NOMO-1 (cell line): ENCODE measurements around the gene PTPA.
A peak's percentile ranks its signal among the peaks of the same experiment; 100 is the strongest.
"Not testable (repeated sequence)": the region's sequence is repeated elsewhere in the genome, so short reads cannot be mapped to it uniquely, and the experiment has no call there.

Source experiments
- DNase-seq, 2 experiments: peaks; one replicate each; lab custom pipeline; 2025; ENCODE audit not compliant: unreplicated experiment in 2 of 2; lab: John Stamatoyannopoulos, UW

The PTPA gene

GRCh38 chr9:129150672-129151211 is 39.5 kb downstream of the PTPA start:
- no peak for DNase-seq

- DNase-seq = no peak
Observed at GRCh38 chr9:129151469-129151868, 40.3 kb downstream of the PTPA start.

GRCh38 chr9:129154866-129155477 is 43.8 kb downstream of the PTPA start:
- DNase-seq = no peak

- DNase-seq = no peak
Observed at GRCh38 chr9:129156163-129156562, 44.9 kb downstream of the PTPA start.

- DNase-seq = no peak
Observed at GRCh38 chr9:129160712-129161533, 49.7 kb downstream of the PTPA start.

GRCh38 chr9:129161534-129161837 is 50.3 kb downstream of the PTPA start:
- no peak for DNase-seq

DNA sequence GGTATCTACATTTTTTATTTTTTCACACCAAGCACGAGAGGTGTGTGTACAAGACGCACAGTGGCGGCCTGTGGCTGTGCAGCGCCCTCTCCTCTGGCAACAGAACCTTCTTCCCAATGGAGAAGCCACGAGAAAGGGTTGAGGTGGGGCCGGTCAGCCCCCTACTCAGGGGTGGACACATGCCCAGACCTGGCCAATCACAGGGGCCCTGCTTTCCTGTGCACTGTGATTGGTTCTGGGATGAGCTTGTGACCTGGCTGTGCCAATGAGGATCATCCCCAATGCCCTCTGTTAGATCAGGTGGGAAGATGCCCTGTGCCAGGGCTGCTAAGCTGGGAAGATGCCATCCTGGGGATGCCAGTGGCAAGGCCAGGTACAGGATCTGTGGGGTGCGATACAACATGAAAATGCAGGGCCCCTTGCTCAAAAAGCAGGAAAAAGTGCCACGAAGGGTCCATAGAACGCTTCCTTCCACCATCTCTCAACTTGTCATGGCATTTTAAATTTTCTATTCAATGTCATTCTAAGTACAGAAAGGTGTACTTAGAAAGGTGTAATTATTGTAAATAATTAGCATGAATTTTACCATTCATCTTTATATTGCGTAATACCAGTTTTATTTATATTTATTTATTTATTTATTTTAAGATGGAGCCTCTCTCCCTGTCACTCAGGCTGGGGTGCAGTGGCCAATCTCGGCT is 51.4 kb downstream of the PTPA start:
- DNase-seq = no peak

DNA sequence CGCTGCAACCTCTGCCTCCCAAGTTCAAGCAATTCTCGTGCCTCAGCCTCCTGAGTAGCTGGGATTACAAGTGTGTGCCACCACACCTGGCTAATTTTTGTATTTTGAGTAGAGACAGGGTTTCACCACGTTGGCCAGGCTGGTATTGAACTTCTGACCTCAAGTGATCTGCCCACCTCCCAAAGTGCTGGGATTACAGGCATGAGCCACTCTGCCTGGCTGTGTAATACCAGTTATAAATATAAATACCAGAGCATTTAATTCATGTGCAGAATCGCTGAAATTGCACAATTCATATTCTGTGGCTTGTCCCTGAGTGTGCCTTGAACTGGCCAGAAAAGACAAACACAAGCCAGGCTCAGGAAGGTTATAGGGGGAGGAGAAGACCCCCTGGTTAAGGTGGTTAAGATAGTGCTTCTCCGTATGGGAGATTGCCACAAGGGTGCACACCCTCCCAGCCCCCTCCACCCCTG is 52.0 kb downstream of the PTPA start:
- not testable (repeated sequence) for DNase-seq

GRCh38 chr9:129163753-129164152 is 52.5 kb downstream of the PTPA start:
- no peak for DNase-seq

DNA sequence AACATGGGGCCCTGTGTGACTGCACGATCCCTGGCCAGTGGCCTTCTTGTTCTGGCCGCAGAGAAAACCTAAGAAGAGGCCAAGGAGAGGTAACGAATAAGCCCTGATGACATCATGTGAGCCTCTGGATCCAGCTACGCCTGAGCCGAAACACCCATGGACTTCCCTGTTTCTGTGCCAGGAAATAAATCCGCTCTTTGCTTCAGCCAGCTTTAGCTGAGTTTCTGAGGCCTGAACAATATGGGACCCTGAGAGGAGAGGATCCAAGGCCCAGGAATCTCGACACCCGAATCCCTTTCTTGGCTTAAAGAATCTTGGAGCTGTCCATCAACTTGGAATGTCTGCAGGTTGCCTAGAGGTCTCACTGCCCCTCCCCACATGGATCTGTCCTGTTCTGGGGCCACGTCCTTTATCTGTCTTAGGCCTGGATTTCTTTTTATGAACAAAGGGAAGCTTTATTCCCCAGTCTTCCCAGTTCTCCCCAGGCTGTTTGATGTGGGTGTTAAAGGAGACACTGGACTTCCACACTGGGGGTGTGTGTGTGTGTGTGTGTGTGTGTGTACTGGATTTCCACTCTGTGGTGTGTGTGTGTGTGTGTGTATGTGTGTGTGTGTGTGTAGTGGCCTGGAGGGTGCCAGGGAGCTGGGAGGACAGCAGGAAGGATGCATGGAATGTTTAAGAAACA is 53.2 kb downstream of the PTPA start:
- DNase-seq = no peak

GRCh38 chr9:129165198-129165597 is 54.0 kb downstream of the PTPA start:
- DNase-seq = no peak

DNA sequence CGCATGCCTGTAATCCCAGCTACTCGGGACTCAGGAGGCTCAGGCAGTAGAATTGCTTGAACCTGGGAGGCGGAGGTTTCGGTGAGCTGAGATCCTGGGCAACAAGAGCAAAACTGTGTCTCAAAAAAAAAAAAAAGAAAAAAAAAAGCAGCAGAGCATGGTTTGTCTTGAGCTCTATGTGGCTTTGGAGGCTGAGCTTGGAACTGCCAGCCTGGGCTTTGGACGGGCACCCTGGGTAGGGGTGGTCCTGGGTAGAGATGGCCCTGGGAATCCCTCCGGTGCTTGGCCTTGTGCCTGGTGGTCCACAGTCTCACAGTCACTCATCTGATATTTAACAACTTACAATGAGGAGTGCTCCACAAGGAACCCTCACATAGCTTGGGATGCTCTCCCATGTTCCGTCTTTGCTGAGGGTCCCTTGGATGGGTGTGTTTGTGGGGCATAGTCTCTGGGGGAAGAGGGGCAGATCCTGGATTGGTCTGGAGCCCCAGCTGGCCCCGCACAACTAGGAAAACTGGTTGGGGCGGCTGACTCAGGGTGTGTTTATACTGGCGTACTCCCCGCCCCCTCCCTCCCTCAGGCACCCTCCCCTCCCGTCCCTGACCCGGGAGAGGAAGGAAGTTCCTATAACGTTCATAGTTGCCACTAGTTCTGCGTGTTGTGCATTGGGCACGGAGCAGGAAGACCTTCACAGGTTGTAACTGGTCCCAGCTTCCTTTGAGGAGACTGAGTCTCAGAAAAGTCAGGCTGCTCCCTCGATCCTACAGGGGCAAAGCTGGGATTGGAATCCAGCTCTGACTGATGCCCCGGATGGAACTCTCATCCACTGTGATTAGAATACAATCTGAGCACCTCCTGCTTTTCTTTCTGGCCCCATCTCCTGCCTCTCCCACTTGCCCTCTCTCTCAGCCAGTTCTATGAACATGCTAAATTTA is 55.7 kb downstream of the PTPA start:
- DNase-seq = peak; percentile 40 to 70

DNA sequence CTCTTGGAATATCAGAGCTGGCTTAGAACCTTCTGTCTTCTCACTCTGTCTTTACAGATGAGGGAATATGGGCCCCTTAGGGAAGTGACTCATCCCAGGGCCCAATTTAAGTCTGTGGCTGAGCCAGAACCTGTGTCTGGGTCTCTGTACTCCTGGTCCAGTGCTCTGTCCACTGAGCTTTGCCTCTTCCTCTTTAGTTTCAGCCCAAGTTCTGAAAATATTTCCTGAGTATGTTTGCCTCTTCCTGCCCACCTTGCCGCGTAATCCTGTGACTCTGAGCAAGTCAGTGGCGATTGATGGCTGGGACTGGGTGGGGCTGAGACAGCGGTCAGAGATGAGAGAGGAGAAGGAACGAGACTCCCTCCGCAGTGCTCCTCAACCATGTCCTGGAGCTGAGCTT is 59.0 kb downstream of the PTPA start:
- peak; percentile 18 to 38 for DNase-seq

DNA sequence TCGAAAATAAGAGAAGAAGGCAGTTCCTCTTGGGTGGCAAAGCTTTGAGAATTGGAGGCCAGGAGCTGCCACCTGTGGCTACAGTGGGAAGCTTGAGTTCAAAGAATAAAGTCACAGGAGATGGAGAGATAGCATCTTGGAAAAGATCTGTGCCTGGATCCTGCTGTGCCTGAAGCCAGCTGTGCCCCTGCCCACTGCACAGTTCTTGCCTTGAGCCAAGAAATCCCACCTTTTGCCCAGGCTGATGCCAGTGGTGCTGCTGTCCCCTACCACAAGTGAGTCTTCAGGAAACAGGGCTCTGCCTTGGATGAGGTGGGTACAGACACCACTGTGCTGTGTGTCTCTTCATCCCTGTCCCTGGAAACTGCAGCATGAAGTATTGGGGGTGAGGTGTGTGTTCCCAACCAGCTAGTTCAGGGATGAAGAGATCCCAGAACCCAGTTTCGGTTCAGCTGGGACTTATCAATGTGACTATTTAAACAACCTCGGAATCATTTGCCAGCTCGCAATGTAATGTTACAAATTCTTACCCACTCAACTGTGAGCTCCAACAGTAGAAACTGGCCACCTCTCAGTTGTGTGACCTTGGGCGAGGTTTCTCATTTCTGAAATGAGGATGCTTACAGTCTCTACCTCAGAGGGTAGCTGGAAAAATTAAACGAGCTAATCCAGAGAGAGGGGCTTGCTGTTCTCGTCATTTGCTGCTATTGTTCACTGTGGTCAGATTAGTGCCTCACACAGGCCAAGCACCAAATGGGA is 61.0 kb downstream of the PTPA start:
- DNase-seq = no peak

DNA sequence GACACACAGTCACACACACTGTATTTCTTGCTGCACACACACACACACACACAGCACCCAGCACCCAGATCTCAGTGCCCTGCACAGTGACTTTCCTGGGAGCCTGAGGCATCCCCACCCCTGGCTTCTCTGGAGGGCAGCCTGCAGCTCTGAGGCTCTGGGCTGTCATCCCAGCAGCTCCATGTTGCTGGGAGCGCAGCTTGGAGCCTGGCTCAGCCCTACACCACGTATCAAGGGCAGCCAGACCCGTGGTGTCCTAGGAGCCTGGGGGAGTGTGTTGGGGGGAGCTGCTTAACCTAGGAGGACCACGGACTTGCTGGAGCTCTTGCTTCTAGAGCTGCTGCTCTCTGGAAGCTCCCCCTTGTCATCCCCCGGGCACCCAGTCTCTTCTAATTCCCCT is 61.6 kb downstream of the PTPA start:
- DNase-seq = no peak

DNA sequence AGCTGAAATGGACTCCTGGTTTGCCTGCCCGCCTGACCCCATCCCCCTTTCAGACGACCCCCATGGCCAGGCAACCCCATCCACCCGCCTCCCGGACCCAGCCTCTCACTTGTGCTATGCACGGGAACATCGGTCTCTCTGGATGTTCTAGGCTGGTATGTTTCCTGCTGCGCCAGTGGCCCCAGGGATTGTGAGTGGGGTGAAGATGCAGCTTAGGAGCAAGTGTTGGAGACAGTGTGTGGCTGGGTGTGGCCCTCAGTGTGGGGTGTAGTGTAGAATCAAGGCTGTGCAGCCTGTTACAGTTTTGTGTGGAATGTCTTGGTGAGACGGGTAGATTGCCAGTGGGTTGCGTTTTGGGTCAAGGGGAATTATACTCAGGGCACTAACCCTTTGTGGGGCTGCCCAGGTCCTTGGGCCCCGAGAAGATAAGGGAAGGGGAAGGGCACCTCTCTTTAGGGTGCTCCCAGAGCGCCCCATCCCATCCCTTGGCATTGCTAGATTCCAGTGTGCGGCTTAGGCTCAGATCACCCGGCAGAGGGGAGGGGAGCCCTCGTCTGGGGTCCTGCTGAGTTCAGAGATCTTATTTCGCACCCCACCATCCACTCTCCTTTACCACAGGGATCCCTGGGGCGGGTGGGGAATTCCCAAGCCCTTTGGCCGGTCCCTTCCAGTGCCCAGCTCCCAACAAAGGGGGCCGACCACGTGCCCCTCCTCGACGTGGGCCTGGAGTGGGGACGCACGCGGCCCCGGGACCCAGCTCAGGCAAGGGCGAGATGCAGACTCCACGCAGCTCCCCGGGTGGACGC is 62.3 kb downstream of the PTPA start:
- DNase-seq = no peak

DNA sequence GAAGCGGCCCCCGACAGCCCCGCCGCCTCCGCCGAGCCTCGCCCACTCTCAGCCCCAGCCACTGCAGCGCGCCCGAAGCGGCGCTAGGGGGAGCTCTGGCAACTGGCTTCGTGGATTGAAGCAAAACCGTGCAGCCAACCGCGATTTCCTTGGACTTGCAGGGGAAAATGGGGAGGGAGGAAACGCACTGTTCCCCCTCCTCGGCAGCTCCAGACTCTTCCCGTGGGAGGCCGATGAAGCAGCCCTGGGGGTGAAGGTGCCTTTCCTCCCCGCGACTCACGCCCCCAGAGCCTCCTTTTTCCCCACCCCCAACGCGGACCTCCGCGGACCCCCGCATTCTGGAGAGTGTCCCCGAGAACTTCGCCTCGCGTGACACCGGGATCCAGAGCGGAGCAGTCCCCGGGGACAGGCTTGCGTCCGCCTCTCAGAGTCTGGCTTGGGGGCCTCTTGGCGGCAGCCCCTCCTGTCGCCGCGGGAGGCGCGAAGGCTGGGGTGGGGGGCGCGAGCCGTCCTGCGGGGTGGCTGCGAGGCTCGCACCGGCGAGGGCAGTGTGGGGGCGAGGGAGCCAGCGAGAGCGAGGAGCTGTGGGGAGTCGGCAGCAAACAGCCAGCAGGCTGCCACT is 63.0 kb downstream of the PTPA start:
- DNase-seq = peak; percentile 60 to 63
